IMR-90 (cell line): ENCODE results near the gene CNTN3.

Experiments
- BHLHE40 ChIP-seq: fragments of 150-350 bp; IDR thresholded peaks from 2 replicates; pipeline ENCODE4 v1.6.1; 2016; ENCODE audit warnings: mild to moderate bottlenecking, low read depth, low read length
- CEBPB ChIP-seq: IDR thresholded peaks from 2 replicates; pipeline ENCODE4 v1.6.1; 2012; ENCODE audit warnings: low read depth, low read length, improper control_type of control experiment
- MAZ ChIP-seq: IDR thresholded peaks from 2 replicates; pipeline ENCODE4 v1.6.1; 2012; ENCODE audit warnings: low read depth, mild to moderate bottlenecking, low read length, improper control_type of control experiment, moderate library complexity, borderline replicate concordance
- POLR2A ChIP-seq: IDR thresholded peaks from 2 replicates; pipeline ENCODE4 v1.6.1; 2012; ENCODE audit warnings: mild to moderate bottlenecking, low read depth, low read length
- SMC3 ChIP-seq: fragments of 150-350 bp; IDR thresholded peaks from 2 replicates; pipeline ENCODE4 v1.6.1; 2016; ENCODE audit warnings: low read depth, mild to moderate bottlenecking, antibody characterized with exemption, low read length, moderate library complexity
- TF ChIP-seq, protein P1 (sequence below): conservative IDR thresholded peaks from 2 replicates; pipeline ENCODE4 v1.5.1; 2012; ENCODE audit warnings: mild to moderate bottlenecking, low read depth, low read length, improper control_type of control experiment
- TF ChIP-seq, protein P2 (sequence below): fragments of 150-350 bp; IDR thresholded peaks from 2 replicates; pipeline ENCODE4 v1.6.1; 2017; ENCODE audit warnings: mild to moderate bottlenecking, antibody characterized with exemption, low read length, low read depth

DNA sequence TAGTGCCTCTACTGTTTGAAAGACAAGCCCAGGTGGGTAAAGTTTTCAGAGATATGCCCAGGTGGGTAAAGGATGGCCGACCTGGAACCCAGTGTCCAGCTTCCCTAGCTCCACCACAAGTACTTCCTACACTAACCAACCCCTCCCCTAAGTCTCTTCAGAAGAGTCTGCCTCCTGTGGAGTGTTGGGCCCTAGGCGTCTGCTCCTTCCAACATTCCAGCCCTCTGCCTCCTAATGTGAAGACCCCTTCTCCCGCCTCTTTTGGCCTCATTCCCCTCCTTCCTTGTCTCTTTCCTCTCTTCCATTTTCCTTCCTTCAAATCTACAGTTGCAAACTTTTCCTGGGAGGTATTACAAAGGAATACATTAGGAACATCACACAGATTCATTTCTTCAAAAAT is 38.6 kb downstream of the CNTN3 start:
- no peak for TF ChIP-seq MAZ
- TF ChIP-seq, protein P1, sequence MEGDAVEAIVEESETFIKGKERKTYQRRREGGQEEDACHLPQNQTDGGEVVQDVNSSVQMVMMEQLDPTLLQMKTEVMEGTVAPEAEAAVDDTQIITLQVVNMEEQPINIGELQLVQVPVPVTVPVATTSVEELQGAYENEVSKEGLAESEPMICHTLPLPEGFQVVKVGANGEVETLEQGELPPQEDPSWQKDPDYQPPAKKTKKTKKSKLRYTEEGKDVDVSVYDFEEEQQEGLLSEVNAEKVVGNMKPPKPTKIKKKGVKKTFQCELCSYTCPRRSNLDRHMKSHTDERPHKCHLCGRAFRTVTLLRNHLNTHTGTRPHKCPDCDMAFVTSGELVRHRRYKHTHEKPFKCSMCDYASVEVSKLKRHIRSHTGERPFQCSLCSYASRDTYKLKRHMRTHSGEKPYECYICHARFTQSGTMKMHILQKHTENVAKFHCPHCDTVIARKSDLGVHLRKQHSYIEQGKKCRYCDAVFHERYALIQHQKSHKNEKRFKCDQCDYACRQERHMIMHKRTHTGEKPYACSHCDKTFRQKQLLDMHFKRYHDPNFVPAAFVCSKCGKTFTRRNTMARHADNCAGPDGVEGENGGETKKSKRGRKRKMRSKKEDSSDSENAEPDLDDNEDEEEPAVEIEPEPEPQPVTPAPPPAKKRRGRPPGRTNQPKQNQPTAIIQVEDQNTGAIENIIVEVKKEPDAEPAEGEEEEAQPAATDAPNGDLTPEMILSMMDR = no peak
- no peak for TF ChIP-seq POLR2A
- no peak for TF ChIP-seq BHLHE40
- TF ChIP-seq, protein P2, sequence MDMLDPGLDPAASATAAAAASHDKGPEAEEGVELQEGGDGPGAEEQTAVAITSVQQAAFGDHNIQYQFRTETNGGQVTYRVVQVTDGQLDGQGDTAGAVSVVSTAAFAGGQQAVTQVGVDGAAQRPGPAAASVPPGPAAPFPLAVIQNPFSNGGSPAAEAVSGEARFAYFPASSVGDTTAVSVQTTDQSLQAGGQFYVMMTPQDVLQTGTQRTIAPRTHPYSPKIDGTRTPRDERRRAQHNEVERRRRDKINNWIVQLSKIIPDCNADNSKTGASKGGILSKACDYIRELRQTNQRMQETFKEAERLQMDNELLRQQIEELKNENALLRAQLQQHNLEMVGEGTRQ = no peak
- TF ChIP-seq CEBPB = no peak
- TF ChIP-seq SMC3 = no peak
